Activated CD8-positive, alpha-beta T cell treated with anti-CD3 and anti-CD28 coated beads, Interleukin-2, amount 10 ng/mL, durations not matched to agents 7 days and 5 days (primary cell): ENCODE data around the gene KLHDC8B. TPM values are rescaled to one million over a fixed set of nuclear protein-coding genes. Genes with fewer than 3 reads are reported as not detected.

Experiments
- ATAC-seq: fragments of 150-1000 bp; cut with Tn5 transposase; one replicate; pipeline ENCODE4 v1.10.0; 2021; ENCODE audit warnings: moderate library complexity
- CTCF ChIA-PET: fragments of 350-600 bp; sonication (Branson Sonifier 250); formaldehyde crosslinking; loops from one replicate; lab custom pipeline; 2021; ENCODE audit warnings: antibody characterized with exemption; lab: Charles Lee
- POLR2A ChIA-PET: fragments of 350-600 bp; sonication (Branson Sonifier 250); formaldehyde crosslinking; loops from one replicate; lab custom pipeline; 2021; ENCODE audit warnings: antibody characterized with exemption; lab: Charles Lee
- DNase-seq: peaks from one replicate; pipeline ENCODE4 v3.0.0-alpha.2; 2020
- H3K27ac Mint-ChIP-seq: one replicate; pipeline ENCODE4 v1.8.0; 2021; ENCODE audit warnings: mild to moderate bottlenecking, mixed read lengths
- H3K27me3 Mint-ChIP-seq: one replicate; pipeline ENCODE4 v1.8.0; 2021; ENCODE audit warnings: low read depth, mixed read lengths
- H3K36me3 Mint-ChIP-seq: one replicate; pipeline ENCODE4 v1.8.0; 2021; ENCODE audit warnings: low read depth, mixed read lengths
- H3K4me1 Mint-ChIP-seq: one replicate; pipeline ENCODE4 v1.8.0; 2021; ENCODE audit warnings: low read depth, mixed read lengths
- H3K4me3 Mint-ChIP-seq: one replicate; pipeline ENCODE4 v1.8.0; 2021; ENCODE audit warnings: mild to moderate bottlenecking, mixed read lengths
- H3K9me3 Mint-ChIP-seq: one replicate; pipeline ENCODE4 v1.8.0; 2022; ENCODE audit warnings: mixed read lengths; ENCODE audit not compliant: insufficient read depth
- total RNA-seq, 2 experiments: library from RNA; stranded (reverse); gene quantifications; one replicate each; pipeline ENCODE4 v1.2.3, GENCODE V29; 2021

The KLHDC8B gene
- total RNA-seq, result 1 to 10 TPM in 1 of 2 experiments, under 1 TPM in 1; 0.81 to 1.2 TPM

DNA sequence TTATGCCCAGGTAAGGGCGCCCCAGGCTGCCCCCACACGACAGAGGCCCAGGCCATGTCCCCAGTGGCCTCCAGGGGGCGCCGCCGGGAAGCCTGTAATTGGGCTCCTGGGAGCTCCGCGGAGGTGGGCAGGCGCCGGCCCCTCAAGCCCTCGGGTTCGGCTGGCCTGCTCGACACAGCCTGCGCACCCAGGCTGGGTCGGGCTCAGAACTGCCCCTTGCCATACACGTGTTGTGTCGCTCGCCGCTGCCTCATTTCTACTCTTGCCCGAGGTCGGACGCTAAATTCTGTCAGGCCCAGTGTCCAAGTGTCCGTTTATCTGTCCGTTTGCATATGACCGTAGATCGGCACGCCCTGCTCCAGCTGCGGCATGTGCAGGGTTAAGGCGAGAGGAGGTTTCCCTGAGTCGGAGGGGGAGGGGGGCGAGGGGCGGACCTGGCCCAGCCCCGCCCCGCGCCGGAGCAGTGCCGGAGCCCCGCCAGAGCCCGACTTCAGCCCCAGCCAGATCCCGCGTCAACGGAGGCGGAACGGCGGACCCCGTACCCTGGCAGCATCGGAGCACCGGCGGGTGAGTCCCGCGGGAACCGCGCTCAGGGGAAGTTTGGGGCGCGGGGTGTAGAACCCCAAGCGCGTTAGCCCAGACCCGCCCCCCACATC, at the start of gene KLHDC8B:
Gene KLHDC8B (plus strand): TSS at position 480 of the 656 bp plus-strand sequence. CDS start 1,172 bp downstream, outside the sequence.
- peak; percentile 90 for ATAC-seq
- POLR2A ChIA-PET, result interaction anchor here (0.7 to 2.0 kb wide), 3 partner anchors 77 to 168 kb away, joined by 3 to 9 read pairs (median 3); partner anchors contain the start of gene QRICH1
- peak within 1 kb of the TSS; percentile 65 for H3K27ac Mint-ChIP-seq

DNA sequence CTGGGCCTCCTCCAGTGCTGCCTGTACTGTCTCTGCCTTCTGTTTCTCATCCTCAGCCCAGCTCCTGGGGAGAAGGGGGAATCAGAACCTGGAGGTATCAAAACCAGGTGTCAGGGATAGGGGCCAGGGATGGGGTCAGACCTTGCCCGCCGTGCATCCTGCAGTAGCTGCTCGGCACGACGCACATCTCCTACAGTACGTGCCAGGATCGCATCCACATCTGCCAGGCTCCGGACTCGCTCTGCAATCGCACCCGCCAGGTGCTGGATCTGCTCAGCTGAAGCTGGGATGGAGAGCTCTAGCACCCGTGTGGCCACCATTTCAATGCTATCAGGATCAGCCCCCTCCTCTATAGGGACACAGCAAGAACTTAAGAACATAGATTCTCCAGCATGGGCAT, 49.4 kb upstream of the KLHDC8B start:
- H3K27me3 Mint-ChIP-seq, result no peaks in the 10 kb centered on the region
- POLR2A ChIA-PET, result interaction anchor here (1.6 to 4.8 kb wide), 2 partner anchors 28 to 100 kb away, joined by 4 to 65 read pairs; partner anchors contain the start of genes NDUFAF3 and QRICH1
- H3K9me3 Mint-ChIP-seq, result no peaks in the 10 kb centered on the region
- H3K4me1 Mint-ChIP-seq, result peaks cover 24% of the 10 kb centered on the region
- H3K4me3 Mint-ChIP-seq, result peak overlapping the region; percentile 89
- peaks cover 20% of the 10 kb centered on the region for H3K36me3 Mint-ChIP-seq
- ATAC-seq, result no peak
- H3K27ac Mint-ChIP-seq, result peak overlapping the region; percentile 95
- CTCF ChIA-PET, result interaction anchor here (1.5 to 2.4 kb wide), 2 partner anchors 28 to 36 kb away, joined by 8 to 11 read pairs; partner anchors contain the start of gene QRICH1
- DNase-seq, result no peak

More for the DNA sequence above, at the start of gene KLHDC8B:
- Mint-ChIP-seq H3K9me3 (no peaks in the 10 kb centered on the region), H3K4me3 (peak within 1 kb of the TSS; percentile 78), H3K4me1 (peaks cover 31% of the 10 kb centered on the region), H3K27me3 (no peaks in the 10 kb centered on the region), H3K36me3 (peaks cover 5% of the 10 kb centered on the region)
- CTCF ChIA-PET, result interaction anchor here (0.6 to 4.3 kb wide), 28 partner anchors 10 to 474 kb away, joined by 3 to 22 read pairs (median 4); partner anchors contain the start of genes QRICH1, USP19 and USP4
- peak; percentile 87 for DNase-seq

DNA sequence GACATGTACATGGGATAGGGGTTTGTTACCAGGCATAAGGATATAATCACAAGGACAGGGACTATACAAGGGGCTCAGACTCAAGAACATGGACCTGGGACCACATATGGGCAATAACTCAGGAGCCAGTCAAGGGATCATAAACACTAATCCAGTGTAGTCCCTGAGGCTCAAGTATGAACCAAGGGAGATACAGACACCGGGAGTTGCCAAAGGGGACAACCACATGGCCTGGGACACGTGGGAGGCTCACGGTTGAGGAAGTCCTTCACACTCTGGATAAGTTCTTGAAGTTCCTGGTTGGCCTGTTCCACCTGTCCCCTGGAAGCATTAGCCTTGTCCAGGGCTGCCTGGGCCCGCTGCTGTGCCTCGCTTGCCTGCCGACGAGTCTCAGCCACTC, 48.9 kb upstream of the KLHDC8B start:
- no peaks in the 10 kb centered on the region for H3K27me3 Mint-ChIP-seq
- no peak for DNase-seq
- no peaks in the 10 kb centered on the region for H3K9me3 Mint-ChIP-seq
- ChIA-PET POLR2A (interaction anchor here (4.8 kb wide), 1 partner anchor 29 kb away, joined by 65 read pairs; the partner anchor contains the start of gene QRICH1), CTCF (no interaction called here)
- no peak for ATAC-seq
- H3K4me3 Mint-ChIP-seq, result no peak overlapping the region
- peak overlapping the region; percentile 95 for H3K27ac Mint-ChIP-seq
- H3K36me3 Mint-ChIP-seq, result peaks cover 18% of the 10 kb centered on the region
- H3K4me1 Mint-ChIP-seq, result peaks cover 24% of the 10 kb centered on the region

DNA sequence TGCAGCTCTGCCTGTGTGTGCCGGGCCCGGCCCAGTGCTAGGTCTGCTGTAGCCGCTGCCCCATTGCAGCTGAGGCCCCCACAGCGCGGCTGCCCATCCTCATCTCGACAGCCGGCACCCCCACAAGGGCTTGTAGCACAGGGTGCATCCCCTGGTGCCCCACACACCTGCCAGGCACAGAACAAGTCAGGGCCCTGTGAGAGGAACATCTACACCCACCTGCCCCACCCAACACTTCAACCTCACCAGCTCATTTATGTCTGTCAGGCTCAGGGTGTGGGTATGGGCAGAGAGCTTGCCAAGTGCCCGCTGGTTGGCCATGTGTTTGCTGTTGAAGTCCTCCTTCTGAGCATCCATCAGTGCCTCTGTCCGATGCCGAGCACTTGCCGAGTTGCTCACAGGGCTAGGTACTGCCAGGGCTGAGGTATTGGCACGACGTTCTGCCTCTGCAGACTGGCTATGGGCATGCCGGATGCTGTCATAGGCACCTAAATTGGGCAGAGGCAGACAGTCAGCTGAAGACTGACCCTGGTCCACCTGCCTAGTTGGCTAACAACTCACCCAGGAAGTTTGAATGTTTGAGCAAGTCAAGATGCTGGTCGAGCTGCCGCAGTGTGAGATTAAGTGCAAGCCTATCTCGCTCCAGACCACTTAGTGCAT, 48.4 kb upstream of the KLHDC8B start:
- Mint-ChIP-seq H3K27ac (no peak overlapping the region), H3K36me3 (peaks cover 13% of the 10 kb centered on the region), H3K4me3 (no peak overlapping the region), H3K4me1 (peaks cover 24% of the 10 kb centered on the region), H3K9me3 (no peaks in the 10 kb centered on the region), H3K27me3 (no peaks in the 10 kb centered on the region)
- no peak for DNase-seq
- no peak for ATAC-seq
- CTCF ChIA-PET, result no interaction called here
- POLR2A ChIA-PET, result interaction anchor here (4.8 kb wide), 1 partner anchor 29 kb away, joined by 65 read pairs; the partner anchor contains the start of gene QRICH1

DNA sequence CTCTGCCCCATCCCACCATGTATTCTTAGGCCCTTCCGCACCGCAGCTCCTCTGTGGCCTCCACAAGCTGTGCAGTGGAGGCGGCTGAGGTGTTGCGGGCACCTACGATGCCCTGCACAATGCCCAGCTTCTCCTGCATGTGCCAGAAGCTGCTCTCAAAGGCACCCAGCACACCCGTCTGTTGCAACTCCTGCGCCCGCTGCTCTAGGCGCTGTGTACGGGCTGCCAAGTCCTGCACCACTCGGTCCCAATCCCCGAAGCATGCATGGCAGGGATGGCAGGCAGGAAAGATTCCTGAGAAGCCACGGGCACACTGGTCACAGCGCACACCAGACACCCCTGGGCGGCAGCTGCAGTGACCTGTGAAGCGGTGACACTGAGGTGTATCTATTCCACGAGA, 47.7 kb upstream of the KLHDC8B start:
- no peak for ATAC-seq
- Mint-ChIP-seq H3K9me3 (no peaks in the 10 kb centered on the region), H3K4me1 (peaks cover 24% of the 10 kb centered on the region), H3K27me3 (no peaks in the 10 kb centered on the region), H3K4me3 (no peak overlapping the region), H3K27ac (no peak overlapping the region), H3K36me3 (peaks cover 11% of the 10 kb centered on the region)
- no peak for DNase-seq
- ChIA-PET CTCF (no interaction called here), POLR2A (no interaction called here)

DNA sequence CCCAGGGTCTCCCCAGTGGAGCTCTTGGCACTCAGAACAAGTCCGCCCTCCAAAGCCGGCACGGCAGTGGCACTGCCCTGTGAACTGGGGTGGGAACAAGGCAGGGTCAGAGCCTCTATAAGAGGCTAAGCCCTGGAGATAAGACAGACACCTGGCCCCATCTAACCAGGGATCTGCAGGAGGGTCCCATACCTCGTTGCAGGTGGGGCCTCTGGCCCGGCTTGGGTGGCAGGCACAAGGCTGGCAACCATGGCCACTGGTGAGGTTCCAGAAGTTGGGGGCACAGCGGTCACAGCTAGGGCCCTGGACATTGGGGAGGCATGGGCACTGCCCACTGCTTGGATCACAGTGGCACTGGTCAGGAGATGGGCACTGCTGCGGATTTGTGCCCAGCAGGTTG, 47.2 kb upstream of the KLHDC8B start:
- peaks cover 22% of the 10 kb centered on the region for H3K4me1 Mint-ChIP-seq
- no peaks in the 10 kb centered on the region for H3K27me3 Mint-ChIP-seq
- no peak overlapping the region for H3K4me3 Mint-ChIP-seq
- no peak for DNase-seq
- ChIA-PET POLR2A (no interaction called here), CTCF (no interaction called here)
- ATAC-seq, result no peak
- H3K36me3 Mint-ChIP-seq, result peaks cover 5% of the 10 kb centered on the region
- no peaks in the 10 kb centered on the region for H3K9me3 Mint-ChIP-seq
- H3K27ac Mint-ChIP-seq, result no peak overlapping the region

DNA sequence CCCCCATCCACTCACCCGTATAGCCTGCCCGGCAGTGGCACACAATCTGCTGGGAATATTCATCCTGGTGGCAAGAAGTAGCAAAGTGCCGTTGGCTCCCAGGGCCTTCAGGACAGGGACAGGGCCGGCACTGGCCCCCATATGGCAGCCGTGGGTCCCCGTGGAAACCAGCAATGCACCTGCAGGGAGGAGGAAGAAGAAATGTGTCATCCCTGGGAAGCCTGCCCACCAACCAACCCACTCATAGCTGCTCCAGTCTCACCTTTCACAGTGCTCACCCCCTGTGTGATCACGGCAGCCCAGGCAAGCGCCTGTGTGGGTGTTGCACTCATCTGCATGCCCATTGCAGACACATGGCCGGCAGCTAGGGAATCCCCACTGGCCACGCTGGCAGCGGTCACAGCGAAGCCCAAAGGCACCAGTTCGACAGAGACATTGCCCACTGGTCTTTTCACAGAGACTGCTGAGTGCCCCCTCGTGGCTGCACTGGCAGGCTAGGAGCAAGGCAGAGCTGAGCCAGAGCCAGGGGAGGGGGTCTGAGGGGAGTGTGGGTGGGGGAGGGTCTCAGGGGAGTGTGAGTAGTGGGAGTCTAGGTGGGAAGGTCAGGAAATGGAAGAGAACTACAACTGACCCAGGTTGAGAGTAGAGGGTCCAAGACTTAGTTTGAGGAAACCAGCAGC, 46.3 kb upstream of the KLHDC8B start:
- ATAC-seq, result no peak
- DNase-seq, result no peak
- Mint-ChIP-seq H3K4me3 (no peak overlapping the region), H3K4me1 (peaks cover 18% of the 10 kb centered on the region), H3K27ac (no peak overlapping the region), H3K27me3 (no peaks in the 10 kb centered on the region), H3K36me3 (peaks cover 1% of the 10 kb centered on the region), H3K9me3 (no peaks in the 10 kb centered on the region)
- POLR2A ChIA-PET, result no interaction called here
- CTCF ChIA-PET, result interaction anchor here (0.5 kb wide), 1 partner anchor 342 kb away, joined by 3 read pairs; no protein-coding TSS in a partner anchor

DNA sequence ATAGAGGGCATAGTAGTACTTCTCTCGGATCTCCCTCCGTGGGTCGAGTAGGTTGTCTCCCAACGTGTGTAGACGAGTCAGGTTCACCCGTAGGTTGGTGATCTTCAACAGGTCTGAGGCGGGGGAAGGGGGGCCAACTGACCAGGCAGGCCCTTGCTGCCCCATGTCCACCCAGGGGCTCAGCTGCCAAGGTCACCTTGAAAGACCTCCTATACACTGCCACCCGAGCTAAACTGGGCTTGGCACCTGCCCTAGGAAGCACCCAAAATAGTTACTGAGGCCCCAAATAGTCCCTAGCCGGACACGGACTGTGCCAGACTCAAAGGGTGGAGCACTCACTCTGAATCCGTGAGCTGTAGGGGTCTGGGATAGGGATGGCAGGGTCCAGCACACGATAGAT, 40.4 kb upstream of the KLHDC8B start:
- CTCF ChIA-PET, result interaction anchor here (1.0 kb wide), 1 partner anchor 40 kb away, joined by 4 read pairs; the partner anchor contains the start of gene KLHDC8B
- POLR2A ChIA-PET, result no interaction called here
- Mint-ChIP-seq H3K4me3 (no peak overlapping the region), H3K27ac (no peak overlapping the region), H3K36me3 (no peaks in the 10 kb centered on the region), H3K27me3 (peaks cover 10% of the 10 kb centered on the region), H3K4me1 (peaks cover 13% of the 10 kb centered on the region), H3K9me3 (no peaks in the 10 kb centered on the region)
- no peak for DNase-seq
- ATAC-seq, result no peak

DNA sequence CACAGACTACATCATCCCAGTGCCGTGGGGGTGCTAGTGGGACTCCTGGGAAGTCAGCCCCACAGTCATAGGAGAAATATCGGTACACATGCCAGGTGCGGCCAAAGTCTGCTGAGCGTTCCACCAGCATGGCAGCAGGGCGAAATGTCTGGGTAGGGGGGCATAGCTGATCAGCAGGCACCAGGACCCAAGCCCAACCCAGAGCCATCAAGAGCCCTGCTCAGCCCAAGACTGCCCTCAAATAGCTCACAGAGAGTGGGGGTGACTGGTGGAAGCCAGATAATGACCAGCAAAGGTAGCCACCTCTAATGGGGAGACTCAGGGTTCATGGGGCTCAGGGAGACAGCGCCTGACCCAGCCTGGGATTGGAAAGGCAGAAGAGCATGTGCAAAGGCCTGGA, 39.8 kb upstream of the KLHDC8B start:
- no peaks in the 10 kb centered on the region for H3K9me3 Mint-ChIP-seq
- CTCF ChIA-PET, result interaction anchor here (1.0 kb wide), 1 partner anchor 39 kb away, joined by 4 read pairs; the partner anchor contains the start of gene KLHDC8B

DNA sequence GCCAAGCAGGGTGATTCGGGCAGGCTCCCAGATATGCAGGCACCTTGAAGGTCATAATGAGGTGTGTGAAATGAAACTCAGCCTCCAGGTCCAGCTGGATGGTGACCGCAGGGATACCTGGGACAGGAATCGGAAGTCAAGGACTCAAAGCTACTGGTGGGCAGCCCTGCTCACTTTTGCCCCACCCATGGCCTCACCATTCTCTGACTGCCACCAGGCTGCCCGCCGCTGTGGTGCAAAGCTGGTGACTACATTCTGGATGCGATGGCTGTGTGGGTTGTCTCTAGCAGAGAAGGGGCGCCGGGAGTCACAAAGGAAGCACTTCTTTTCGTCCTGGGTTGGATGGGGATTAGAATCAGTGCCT, 39.3 kb upstream of the KLHDC8B start:
- Mint-ChIP-seq H3K4me1 (peaks cover 13% of the 10 kb centered on the region), H3K36me3 (no peaks in the 10 kb centered on the region), H3K9me3 (no peaks in the 10 kb centered on the region), H3K27me3 (peaks cover 10% of the 10 kb centered on the region), H3K27ac (no peak overlapping the region), H3K4me3 (no peak overlapping the region)
- DNase-seq (no peak), ATAC-seq (no peak)
- ChIA-PET POLR2A (no interaction called here), CTCF (interaction anchor here (1.0 kb wide), 1 partner anchor 39 kb away, joined by 4 read pairs; the partner anchor contains the start of gene KLHDC8B)

More for the DNA sequence above, 39.8 kb upstream of the KLHDC8B start:
- POLR2A ChIA-PET, result no interaction called here
- Mint-ChIP-seq H3K27ac (no peak overlapping the region), H3K4me3 (no peak overlapping the region), H3K36me3 (no peaks in the 10 kb centered on the region), H3K27me3 (peaks cover 10% of the 10 kb centered on the region), H3K4me1 (peaks cover 13% of the 10 kb centered on the region)
- DNase-seq (no peak), ATAC-seq (no peak)

DNA sequence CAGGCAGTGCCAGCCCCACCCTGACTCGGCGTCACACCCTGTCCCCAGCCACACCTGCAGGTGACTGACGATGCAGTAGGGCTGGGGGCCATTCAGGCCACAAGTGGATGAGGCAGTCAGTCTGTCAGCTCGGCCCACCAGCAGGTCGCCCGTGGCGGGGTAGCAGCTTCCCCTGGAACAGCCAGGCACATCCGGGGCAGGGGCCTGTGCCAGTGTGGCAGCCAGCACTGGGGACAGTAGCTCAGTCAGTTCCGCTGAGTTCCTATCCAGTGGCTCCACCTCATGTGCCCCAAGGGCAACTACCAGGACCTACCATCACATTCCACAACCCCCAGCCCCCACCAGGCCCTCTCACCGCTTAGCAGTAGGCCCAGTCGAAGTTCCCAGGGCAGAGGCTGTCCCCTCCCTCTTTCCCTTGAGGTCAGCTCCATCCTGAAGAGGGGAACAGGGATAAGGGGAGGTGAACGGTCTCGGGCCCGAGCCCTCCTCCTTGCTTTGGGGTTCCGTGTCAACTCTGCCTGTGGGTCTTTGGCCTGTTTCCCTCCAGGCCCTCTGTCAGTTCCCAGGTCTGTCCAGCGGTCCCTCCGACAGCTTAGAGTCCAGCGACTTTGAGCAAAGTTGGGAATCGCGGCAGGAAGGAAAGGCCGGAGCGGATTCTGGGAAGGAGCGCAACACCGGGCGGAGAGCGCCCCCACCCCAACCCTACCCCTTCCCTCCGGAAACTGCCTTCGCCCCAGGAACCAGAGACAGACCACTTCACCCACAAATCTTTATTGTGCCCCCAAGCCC, 38.8 kb upstream of the KLHDC8B start, which contains the start of gene LAMB2:
Gene LAMB2 (minus strand): TSS at position 614 of the 789 bp plus-strand sequence. CDS start 183 bp downstream, at position 431.
- POLR2A ChIA-PET, result no interaction called here

More for the DNA sequence above, 38.8 kb upstream of the KLHDC8B start, which contains the start of gene LAMB2:
- peak; percentile 18 for ATAC-seq
- Mint-ChIP-seq H3K4me1 (peaks cover 13% of the 10 kb centered on the region), H3K27me3 (peaks cover 12% of the 10 kb centered on the region), H3K27ac (no peak within 1 kb of the TSS), H3K36me3 (no peaks in the 10 kb centered on the region), H3K4me3 (no peak within 1 kb of the TSS), H3K9me3 (no peaks in the 10 kb centered on the region)
- DNase-seq, result no peak
- CTCF ChIA-PET, result interaction anchor here (1.0 kb wide), 1 partner anchor 317 kb away, joined by 3 read pairs; no protein-coding TSS in a partner anchor
